Measurements from ENCODE around the gene FCMR. TPM values are rescaled to one million over a fixed set of nuclear protein-coding genes. Genes with fewer than 3 reads are reported as not detected.

Gene FCMR
- total and polyA plus RNA-seq, 2 experiments from 2014 or later, result 0.84 TPM; not detected in 1

DNA sequence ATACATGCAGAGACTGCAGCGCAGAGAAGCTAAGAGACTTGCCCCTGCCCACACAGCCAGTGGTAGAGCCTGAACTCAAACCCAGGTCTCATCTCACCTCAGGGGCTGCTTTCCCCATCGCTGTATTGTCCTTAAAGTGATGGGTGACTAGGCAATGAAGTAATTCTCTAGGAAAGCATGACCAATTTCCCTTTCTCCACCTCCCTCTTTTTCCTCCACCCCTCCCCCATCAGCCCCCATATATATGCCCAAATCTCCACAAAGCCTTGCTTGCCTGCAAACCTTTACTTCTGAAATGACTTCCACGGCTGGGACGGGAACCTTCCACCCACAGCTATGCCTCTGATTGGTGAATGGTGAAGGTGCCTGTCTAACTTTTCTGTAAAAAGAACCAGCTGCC lies 24.6 kb downstream of the FCMR start, which contains the start of gene IL24:
Gene IL24 (plus strand): TSS at position 269 of the 400 bp plus-strand sequence. CDS start 390 bp downstream, outside the sequence.
- ATAC-seq (no peak), DNase-seq (ENCODE audit: low spot score) (no peak)
- Histone ChIP-seq H3K9me2 (ENCODE audit: insufficient read depth) (0 out of 2 replicates have a peak, but pooled peaks cover 6% of the 10 kb centered on the region), H3F3A (replicated peaks; ENCODE audit: low read depth) (no peaks in the 10 kb centered on the region), H3K4me3 (no peak within 1 kb of the TSS), H3K27me3 (ENCODE audit: insufficient read depth) (no peaks in the 10 kb centered on the region), H3K4me2 (no peak within 1 kb of the TSS), H4K20me1 (replicated peaks; ENCODE audit: insufficient read depth) (no peaks in the 10 kb centered on the region), H3K79me2 (replicated peaks; ENCODE audit: insufficient read depth) (no peaks in the 10 kb centered on the region), H2AFZ (0 out of 2 replicates have a peak within 1 kb of the TSS, but pooled peaks have one; percentile 43), H3K4me1 (ENCODE audit: insufficient read depth) (no peaks in the 10 kb centered on the region), H3K36me3 (ENCODE audit: insufficient read depth) (no peaks in the 10 kb centered on the region), H3K27ac (ENCODE audit: low read depth) (no peak within 1 kb of the TSS)
- H3K4me1 Mint-ChIP-seq, result peaks cover 2% of the 10 kb centered on the region; the same call in 2 of the 3 replicates
- TF ChIP-seq, protein P1, sequence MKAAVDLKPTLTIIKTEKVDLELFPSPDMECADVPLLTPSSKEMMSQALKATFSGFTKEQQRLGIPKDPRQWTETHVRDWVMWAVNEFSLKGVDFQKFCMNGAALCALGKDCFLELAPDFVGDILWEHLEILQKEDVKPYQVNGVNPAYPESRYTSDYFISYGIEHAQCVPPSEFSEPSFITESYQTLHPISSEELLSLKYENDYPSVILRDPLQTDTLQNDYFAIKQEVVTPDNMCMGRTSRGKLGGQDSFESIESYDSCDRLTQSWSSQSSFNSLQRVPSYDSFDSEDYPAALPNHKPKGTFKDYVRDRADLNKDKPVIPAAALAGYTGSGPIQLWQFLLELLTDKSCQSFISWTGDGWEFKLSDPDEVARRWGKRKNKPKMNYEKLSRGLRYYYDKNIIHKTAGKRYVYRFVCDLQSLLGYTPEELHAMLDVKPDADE (IDR thresholded peaks at IDR 0.05), result no peak
- TF ChIP-seq NANOG (IDR thresholded peaks at IDR 0.05; ENCODE audit: borderline replicate concordance), result no peak
- TF ChIP-seq ZNF114 (CRISPR knock-in tag; IDR thresholded peaks at IDR 0.05), result no peak
- TF ChIP-seq, protein P2, sequence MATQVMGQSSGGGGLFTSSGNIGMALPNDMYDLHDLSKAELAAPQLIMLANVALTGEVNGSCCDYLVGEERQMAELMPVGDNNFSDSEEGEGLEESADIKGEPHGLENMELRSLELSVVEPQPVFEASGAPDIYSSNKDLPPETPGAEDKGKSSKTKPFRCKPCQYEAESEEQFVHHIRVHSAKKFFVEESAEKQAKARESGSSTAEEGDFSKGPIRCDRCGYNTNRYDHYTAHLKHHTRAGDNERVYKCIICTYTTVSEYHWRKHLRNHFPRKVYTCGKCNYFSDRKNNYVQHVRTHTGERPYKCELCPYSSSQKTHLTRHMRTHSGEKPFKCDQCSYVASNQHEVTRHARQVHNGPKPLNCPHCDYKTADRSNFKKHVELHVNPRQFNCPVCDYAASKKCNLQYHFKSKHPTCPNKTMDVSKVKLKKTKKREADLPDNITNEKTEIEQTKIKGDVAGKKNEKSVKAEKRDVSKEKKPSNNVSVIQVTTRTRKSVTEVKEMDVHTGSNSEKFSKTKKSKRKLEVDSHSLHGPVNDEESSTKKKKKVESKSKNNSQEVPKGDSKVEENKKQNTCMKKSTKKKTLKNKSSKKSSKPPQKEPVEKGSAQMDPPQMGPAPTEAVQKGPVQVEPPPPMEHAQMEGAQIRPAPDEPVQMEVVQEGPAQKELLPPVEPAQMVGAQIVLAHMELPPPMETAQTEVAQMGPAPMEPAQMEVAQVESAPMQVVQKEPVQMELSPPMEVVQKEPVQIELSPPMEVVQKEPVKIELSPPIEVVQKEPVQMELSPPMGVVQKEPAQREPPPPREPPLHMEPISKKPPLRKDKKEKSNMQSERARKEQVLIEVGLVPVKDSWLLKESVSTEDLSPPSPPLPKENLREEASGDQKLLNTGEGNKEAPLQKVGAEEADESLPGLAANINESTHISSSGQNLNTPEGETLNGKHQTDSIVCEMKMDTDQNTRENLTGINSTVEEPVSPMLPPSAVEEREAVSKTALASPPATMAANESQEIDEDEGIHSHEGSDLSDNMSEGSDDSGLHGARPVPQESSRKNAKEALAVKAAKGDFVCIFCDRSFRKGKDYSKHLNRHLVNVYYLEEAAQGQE (IDR thresholded peaks at IDR 0.05; ENCODE audit: unreplicated experiment), result no peak
- TF ChIP-seq, protein P3, sequence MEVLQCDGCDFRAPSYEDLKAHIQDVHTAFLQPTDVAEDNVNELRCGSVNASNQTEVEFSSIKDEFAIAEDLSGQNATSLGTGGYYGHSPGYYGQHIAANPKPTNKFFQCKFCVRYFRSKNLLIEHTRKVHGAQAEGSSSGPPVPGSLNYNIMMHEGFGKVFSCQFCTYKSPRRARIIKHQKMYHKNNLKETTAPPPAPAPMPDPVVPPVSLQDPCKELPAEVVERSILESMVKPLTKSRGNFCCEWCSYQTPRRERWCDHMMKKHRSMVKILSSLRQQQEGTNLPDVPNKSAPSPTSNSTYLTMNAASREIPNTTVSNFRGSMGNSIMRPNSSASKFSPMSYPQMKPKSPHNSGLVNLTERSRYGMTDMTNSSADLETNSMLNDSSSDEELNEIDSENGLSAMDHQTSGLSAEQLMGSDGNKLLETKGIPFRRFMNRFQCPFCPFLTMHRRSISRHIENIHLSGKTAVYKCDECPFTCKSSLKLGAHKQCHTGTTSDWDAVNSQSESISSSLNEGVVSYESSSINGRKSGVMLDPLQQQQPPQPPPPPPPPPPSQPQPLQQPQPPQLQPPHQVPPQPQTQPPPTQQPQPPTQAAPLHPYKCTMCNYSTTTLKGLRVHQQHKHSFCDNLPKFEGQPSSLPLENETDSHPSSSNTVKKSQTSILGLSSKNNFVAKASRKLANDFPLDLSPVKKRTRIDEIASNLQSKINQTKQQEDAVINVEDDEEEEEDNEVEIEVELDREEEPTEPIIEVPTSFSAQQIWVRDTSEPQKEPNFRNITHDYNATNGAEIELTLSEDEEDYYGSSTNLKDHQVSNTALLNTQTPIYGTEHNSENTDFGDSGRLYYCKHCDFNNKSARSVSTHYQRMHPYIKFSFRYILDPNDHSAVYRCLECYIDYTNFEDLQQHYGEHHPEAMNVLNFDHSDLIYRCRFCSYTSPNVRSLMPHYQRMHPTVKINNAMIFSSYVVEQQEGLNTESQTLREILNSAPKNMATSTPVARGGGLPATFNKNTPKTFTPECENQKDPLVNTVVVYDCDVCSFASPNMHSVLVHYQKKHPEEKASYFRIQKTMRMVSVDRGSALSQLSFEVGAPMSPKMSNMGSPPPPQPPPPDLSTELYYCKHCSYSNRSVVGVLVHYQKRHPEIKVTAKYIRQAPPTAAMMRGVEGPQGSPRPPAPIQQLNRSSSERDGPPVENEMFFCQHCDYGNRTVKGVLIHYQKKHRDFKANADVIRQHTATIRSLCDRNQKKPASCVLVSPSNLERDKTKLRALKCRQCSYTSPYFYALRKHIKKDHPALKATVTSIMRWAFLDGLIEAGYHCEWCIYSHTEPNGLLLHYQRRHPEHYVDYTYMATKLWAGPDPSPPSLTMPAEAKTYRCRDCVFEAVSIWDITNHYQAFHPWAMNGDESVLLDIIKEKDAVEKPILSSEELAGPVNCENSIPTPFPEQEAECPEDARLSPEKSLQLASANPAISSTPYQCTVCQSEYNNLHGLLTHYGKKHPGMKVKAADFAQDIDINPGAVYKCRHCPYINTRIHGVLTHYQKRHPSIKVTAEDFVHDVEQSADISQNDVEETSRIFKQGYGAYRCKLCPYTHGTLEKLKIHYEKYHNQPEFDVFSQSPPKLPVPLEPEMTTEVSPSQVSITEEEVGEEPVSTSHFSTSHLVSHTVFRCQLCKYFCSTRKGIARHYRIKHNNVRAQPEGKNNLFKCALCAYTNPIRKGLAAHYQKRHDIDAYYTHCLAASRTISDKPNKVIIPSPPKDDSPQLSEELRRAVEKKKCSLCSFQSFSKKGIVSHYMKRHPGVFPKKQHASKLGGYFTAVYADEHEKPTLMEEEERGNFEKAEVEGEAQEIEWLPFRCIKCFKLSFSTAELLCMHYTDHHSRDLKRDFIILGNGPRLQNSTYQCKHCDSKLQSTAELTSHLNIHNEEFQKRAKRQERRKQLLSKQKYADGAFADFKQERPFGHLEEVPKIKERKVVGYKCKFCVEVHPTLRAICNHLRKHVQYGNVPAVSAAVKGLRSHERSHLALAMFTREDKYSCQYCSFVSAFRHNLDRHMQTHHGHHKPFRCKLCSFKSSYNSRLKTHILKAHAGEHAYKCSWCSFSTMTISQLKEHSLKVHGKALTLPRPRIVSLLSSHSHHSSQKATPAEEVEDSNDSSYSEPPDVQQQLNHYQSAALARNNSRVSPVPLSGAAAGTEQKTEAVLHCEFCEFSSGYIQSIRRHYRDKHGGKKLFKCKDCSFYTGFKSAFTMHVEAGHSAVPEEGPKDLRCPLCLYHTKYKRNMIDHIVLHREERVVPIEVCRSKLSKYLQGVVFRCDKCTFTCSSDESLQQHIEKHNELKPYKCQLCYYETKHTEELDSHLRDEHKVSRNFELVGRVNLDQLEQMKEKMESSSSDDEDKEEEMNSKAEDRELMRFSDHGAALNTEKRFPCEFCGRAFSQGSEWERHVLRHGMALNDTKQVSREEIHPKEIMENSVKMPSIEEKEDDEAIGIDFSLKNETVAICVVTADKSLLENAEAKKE (CRISPR knock-in tag; IDR thresholded peaks at IDR 0.05), result no peak
- no peak for TF ChIP-seq CREB1 (CRISPR knock-in tag; IDR thresholded peaks at IDR 0.05; ENCODE audit: low read depth)
- TF ChIP-seq, protein P4, sequence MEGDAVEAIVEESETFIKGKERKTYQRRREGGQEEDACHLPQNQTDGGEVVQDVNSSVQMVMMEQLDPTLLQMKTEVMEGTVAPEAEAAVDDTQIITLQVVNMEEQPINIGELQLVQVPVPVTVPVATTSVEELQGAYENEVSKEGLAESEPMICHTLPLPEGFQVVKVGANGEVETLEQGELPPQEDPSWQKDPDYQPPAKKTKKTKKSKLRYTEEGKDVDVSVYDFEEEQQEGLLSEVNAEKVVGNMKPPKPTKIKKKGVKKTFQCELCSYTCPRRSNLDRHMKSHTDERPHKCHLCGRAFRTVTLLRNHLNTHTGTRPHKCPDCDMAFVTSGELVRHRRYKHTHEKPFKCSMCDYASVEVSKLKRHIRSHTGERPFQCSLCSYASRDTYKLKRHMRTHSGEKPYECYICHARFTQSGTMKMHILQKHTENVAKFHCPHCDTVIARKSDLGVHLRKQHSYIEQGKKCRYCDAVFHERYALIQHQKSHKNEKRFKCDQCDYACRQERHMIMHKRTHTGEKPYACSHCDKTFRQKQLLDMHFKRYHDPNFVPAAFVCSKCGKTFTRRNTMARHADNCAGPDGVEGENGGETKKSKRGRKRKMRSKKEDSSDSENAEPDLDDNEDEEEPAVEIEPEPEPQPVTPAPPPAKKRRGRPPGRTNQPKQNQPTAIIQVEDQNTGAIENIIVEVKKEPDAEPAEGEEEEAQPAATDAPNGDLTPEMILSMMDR (conservative IDR thresholded peaks at IDR 0.05; ENCODE audit: low read depth in 2 of 2), result no peak
- no peak for TF ChIP-seq ZNF331 (CRISPR knock-in tag; IDR thresholded peaks at IDR 0.05; ENCODE audit: low read depth)
- TF ChIP-seq JUNB (IDR thresholded peaks at IDR 0.05; ENCODE audit: unreplicated experiment), result no peak
- peaks cover 7% of the 10 kb centered on the region for H3K27me3 Mint-ChIP-seq (ENCODE audit: insufficient read depth, low read depth, poor library complexity)
- H3K36me3 Mint-ChIP-seq (ENCODE audit: low read depth), result no peaks in the 10 kb centered on the region
- H3K27ac Mint-ChIP-seq, result no peak within 1 kb of the TSS
- H3K4me3 Mint-ChIP-seq, result no peak within 1 kb of the TSS; the same call in 2 of the 3 replicates
- H3K9me3 Mint-ChIP-seq, result no peaks in the 10 kb centered on the region
